Middle frontal gyrus (tissue), 1 donor: Measurements from ENCODE around the gene P3H3.
A peak's percentile ranks its signal among the peaks of the same experiment; 100 is the strongest.

Experiments
- DNase-seq: peaks from one replicate; pipeline ENCODE4 v3.0.0-alpha.2; 2015; ENCODE audit warnings: low spot score; ENCODE audit errors: extremely low spot score

P3H3 gene, protein sequence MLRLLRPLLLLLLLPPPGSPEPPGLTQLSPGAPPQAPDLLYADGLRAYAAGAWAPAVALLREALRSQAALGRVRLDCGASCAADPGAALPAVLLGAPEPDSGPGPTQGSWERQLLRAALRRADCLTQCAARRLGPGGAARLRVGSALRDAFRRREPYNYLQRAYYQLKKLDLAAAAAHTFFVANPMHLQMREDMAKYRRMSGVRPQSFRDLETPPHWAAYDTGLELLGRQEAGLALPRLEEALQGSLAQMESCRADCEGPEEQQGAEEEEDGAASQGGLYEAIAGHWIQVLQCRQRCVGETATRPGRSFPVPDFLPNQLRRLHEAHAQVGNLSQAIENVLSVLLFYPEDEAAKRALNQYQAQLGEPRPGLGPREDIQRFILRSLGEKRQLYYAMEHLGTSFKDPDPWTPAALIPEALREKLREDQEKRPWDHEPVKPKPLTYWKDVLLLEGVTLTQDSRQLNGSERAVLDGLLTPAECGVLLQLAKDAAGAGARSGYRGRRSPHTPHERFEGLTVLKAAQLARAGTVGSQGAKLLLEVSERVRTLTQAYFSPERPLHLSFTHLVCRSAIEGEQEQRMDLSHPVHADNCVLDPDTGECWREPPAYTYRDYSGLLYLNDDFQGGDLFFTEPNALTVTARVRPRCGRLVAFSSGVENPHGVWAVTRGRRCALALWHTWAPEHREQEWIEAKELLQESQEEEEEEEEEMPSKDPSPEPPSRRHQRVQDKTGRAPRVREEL

DNA sequence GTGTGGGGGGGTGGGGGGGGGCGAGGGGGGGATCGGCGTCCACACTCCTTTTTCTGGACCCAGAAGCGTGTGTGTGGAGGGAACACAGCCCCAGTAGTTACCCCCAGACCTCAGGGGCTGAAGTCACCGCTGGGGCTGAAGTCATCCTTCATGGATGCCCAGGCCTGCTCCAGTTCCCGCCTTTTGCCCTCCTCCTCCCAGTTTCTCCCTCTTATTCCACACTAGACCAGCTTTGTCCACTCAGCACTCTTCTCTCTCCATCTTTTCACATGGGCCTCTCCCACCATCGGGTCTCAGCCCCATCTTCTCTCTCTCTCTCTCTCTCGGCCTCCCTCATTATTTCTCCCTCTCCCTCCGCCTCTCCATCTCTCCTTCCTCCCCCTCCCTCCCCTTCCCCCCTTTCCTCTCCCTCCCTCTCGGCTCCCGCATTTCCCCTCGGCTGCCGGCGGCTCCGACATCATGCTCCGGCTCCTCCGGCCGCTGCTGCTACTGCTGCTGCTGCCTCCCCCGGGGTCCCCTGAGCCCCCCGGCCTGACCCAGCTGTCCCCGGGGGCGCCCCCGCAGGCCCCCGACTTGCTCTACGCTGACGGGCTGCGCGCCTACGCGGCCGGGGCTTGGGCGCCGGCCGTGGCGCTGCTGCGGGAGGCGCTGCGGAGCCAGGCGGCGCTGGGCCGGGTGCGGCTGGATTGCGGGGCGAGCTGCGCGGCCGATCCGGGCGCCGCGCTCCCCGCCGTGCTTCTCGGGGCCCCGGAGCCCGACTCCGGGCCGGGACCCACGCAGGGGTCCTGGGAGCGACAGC is at the start of gene P3H3:
Gene P3H3, plus strand, starts transcription at position 426 of the 799 bp plus-strand sequence. Its CDS starts 34 bp downstream, at position 460.
- no peak for DNase-seq

DNA sequence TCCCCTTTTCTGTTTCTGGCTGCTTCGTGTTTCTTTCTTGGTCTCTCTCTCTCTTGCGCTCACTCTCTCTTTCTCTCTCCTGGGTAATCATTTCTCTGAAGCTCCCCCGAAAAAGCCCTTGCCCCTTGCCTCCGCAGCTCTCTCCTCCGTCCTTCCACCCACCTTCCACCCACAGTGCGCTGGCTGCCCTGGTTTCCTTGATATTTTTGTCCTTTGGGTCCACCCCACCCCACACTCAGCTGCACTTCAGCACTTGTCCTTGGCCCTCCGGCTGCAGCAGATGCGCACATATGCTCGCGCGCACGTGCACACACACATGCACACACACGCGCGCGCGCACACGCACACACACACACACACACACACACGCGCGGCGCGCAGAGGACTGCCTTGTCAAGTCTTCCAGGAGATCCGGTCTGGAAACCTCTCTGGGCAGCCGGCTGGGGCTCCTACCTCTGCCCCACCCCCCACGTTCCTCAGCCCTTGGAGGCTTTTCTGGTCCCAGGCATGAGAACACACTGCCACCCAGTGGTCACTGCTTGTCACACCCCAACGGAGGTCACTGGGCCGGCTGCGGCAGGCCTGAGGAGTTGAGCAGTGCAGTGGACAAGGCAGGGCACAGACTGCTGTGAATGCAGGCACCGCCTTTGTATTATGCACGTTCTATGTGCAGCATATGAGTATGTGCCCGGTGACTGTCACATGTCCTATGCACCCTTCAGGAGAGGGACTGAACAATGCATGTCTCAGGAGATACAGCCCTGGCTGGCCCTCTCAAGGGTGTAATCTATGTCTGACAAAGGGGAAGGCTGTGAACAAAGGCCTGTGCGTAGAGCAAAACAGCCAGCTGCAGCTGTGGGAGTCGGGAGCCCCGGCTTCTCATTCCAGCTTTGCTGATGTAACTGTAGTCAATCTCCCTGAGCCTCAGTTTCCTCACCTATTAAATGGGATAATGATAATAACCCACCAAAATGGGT is 49.3 kb upstream of the P3H3 start:
- peak; percentile 75 for DNase-seq

DNA sequence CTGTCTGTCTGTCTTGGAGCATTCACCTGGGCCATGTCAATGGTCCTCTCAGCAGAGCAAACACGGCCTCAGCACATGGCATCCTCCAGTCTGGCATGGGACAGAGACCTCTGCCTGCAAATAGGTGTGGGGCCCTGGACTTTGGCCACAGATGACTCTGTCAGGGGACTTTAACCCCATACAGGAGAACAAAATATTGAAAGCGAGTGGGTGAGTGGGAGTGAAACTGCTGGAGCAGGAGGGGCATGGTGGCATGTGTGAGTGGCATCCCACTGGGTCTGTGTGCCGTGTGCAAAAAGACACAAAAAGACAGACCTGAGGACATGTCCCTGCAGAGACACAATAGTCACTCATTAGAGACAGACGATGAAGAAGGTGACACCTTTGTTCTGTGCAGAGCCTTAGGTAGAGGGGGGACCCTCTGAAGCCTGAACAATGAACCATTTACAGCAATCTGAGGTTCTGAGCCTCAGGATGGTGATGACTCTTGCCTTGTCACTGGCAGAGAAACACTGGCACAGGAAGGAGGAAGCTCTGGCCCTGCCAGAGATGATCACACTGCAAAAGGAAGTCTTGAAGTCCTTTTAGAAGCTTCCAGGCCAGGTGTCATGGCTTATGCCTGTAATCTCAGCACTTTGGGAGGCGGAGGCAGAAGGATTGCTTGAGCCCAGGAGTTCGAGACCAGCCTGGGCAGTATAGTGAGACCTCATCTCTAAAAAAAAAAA is 48.3 kb upstream of the P3H3 start:
- DNase-seq = no peak

DNA sequence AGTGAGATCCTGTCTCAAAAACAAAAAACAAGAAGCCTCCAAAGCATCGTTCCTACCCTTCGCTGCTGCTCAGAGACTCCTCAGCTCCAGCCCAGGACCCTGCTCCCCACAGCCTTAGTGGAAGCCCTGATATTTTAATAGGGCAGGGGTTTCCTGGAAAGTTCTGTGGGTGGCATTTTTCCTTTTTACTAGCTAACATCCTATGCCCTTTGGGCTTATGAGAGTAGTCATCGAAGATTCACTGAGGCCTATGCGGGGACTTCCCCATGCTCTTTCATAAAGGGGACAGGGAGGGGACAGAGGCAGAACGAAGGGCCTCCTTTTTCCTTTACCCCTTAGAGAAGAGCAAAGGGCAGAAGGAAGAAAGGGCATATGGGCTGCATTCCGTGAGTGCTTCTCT is 47.6 kb upstream of the P3H3 start:
- DNase-seq = no peak

DNA sequence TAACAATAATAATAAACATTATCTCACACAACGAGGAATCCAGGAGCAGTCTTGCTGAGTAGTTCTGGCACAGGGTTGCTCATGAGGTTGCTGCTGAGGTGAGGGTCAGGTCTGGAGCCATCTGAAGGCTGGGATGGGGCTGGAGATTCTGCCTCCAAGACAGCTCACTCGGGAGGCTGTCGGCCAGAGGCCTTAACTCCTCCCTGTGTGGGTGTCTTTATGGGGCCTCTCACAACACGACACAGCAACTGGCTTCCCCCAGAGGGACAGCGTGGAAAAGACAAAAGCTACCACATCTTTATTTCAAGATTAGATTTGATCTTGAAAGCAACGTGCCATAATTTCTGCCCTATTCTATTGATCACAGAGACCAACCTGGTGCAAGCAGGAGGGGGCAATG is 46.1 kb upstream of the P3H3 start:
- DNase-seq = no peak

GRCh38 chr12:6782850-6783566 is 45.2 kb upstream of the P3H3 start:
- DNase-seq = no peak

GRCh38 chr12:6783828-6784227 is 44.4 kb upstream of the P3H3 start:
- DNase-seq = no peak

DNA sequence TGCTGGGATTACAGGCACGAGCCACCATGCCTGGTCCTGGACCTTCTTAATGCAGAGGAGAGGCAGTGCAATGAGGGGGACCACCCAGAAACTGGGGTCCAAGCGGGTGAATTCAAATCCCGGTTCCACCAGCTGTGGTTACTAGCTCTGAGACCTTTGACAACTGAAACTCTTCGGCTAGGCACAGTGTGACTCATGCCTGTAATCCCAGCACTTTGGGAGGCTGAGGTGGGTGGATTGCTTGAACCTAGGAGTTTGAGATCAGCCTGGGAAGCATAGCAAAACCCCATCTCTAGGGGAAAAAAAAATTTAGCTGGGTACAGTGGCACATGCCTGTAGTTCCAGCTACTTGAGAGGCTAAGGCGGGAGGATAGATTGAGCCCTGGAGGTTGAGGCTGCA is 43.9 kb upstream of the P3H3 start:
- DNase-seq = no peak

DNA sequence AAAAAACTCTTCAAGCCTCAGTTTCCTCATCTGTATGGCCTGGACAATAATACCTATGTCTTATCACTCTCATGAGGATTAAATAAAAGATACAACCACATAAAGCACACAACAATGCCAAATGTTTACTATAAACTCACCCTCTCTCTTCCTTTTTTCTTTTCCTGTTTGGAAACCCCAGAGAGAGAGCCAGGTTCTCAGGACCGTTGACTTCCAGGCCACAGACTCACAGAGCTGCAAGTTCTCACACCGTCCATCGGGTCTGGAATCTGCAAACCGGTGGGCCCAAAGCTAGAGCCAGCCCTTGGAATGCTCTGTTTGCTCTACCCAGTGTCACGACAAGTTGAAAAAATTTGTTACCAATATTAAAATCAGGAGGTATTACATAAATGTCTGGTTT is 43.4 kb upstream of the P3H3 start:
- DNase-seq = no peak

- DNase-seq = no peak
Observed at GRCh38 chr12:6786416-6787094, 41.7 kb upstream of the P3H3 start.

GRCh38 chr12:6787309-6787708 is 40.9 kb upstream of the P3H3 start:
- no peak for DNase-seq

DNA sequence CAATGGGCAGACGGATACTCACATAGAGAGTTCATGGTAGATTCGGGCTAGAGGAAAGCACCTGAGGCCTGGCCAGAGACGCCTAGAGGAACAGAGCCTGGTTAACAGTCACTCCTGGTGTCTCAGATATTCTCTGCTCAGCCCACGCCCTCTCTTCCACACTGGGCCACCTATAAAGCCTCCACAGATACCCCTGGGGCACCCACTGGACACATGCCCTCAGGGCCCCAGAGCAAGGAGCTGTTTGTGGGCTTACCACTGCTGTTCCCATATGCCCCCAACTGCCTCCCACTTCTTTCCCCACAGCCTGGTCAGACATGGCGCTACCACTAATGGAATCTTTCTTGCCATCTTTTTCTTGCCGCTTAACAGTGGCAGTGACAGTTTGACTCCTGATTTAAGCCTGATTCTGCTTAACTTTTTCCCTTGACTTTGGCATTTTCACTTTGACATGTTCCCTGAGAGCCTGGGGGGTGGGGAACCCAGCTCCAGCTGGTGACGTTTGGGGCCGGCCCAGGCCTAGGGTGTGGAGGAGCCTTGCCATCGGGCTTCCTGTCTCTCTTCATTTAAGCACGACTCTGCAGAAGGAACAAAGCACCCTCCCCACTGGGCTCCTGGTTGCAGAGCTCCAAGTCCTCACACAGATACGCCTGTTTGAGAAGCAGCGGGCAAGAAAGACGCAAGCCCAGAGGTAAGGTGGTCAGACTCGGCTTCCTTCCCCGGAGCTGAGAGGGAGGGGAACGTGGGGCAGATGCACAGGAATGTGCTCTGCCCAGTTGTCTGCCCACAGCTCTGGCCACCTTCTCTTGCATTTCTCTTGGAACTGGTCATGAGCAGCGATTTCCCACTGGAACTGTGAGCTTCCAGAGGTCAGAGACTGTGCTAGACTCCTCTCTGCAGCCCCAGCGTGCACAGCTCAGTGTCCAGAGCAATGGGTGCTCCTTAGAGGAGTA is 39.0 kb upstream of the P3H3 start, which contains the start of gene CD4:
Gene CD4, plus strand, starts transcription at position 557 of the 953 bp plus-strand sequence. CDS start 10,611 bp downstream, outside the sequence.
- no peak for DNase-seq

DNA sequence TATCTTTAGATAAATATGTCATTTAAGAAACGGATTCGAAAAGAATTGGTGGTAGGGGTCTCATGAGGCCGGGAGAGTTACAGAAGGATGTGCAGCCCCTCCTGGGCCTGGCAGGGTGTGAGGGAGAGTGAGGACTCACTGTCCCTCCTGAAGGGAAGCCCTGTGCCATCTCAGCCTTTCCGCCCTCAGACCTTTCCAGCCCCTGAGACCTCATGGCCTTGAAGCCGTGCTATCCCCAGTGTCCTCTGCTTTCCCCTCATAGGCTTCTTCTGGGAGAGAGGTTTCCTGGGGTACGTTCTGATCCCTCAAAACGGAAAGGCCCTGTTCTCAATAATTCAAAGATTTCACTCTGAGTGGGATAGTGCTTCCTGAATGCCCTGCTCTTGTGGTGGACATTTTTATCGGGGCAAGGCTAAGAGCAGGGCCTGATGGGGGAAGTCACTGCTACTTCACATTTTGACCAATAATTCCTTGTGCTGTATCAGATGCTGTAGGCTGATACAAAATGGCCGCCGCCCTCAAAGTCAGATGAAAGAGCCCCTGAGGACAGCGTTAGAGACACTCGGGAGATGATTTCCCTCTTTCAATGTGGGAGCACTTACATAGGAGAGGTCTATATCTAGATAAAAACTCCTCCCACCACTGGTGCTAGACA is 37.6 kb upstream of the P3H3 start:
- no peak for DNase-seq

DNA sequence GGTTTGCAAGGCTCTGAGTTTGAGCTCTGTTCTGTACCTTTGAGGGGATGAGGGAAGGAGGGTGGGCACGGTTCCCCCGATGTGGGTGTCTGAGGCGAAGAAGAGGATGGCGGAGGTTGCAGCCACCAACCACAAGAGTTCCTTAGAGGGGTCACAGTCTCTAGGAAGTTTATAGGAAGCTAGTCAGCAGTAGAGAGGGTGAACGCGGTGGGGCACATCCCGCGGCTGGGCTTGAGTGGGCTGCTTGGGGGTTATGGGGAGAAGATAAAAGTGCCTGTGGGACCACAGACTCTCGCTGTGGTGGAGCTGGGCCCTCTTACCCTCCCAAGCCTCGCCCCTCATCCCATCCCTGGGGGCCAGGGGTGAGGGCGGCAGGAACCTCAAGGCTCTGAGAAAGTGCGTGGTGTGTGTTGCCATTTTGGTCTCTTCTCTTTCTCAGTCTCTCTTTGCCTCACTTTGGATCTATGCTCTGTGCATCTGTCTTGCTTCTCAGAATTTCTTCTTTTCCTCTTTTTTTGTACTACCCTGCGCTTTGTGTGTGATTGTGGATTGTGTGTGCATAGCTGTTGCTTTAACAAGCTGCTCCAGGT is 36.2 kb upstream of the P3H3 start:
- DNase-seq = no peak

- DNase-seq = peak; percentile 7
Observed at GRCh38 chr12:6792522-6793201, 35.5 kb upstream of the P3H3 start.

GRCh38 chr12:6795088-6795487 is 33.1 kb upstream of the P3H3 start:
- DNase-seq = no peak
